H1 (cell line): ENCODE measurements around the gene BLOC1S4. TPM values are rescaled to one million over a fixed set of nuclear protein-coding genes. Genes with fewer than 3 reads are reported as not detected.

Experiments
- CTCF ChIA-PET: fragments of 300-600 bp; sonication (Branson Sonifier 250); formaldehyde crosslinking; loops from one replicate; lab custom pipeline; 2021; ENCODE audit not compliant: partially characterized antibody; lab: Charles Lee
- POLR2A ChIA-PET: fragments of 300-600 bp; sonication (Branson Sonifier 250); formaldehyde crosslinking; loops from one replicate; lab custom pipeline; 2021; ENCODE audit warnings: inconsistent platforms; ENCODE audit not compliant: partially characterized antibody; lab: Charles Lee
- DNase-seq, 2 experiments: peaks; one replicate each; pipeline versions ENCODE4 v3.0.0 to v3.0.0-alpha.2; 2010 to 2022; ENCODE audit warnings: low spot score in 2 of 2, low read depth in 1 of 2, mixed read lengths in 1 of 2
- FAIRE-seq: peaks from 2 replicates; lab custom pipeline; 2011; peaks lifted over from hg19 to GRCh38; lab: Jason Lieb, UNC
- H2AFZ ChIP-seq: 2 replicates; pipeline ENCODE4 v1.8.1; 2012; ENCODE audit warnings: low read length, inconsistent platforms
- H2AK5ac ChIP-seq: 2 replicates; pipeline ENCODE4 v1.6.1; 2013; ENCODE audit warnings: low read depth, low read length
- H2BK120ac ChIP-seq: replicated peaks from 2 replicates; pipeline ENCODE3; 2013; ENCODE audit warnings: low read depth, low read length, inconsistent platforms
- H2BK12ac ChIP-seq: 2 replicates; pipeline ENCODE4 v1.6.1; 2013; ENCODE audit warnings: low read depth, low read length
- H2BK15ac ChIP-seq: 2 replicates; pipeline ENCODE4 v1.6.1; 2013; ENCODE audit warnings: low read length
- H2BK20ac ChIP-seq: 2 replicates; pipeline ENCODE4 v1.6.1; 2013; ENCODE audit warnings: low read length
- H2BK5ac ChIP-seq: 2 replicates; pipeline ENCODE4 v1.6.1; 2013; ENCODE audit warnings: low read depth, low read length
- H3K14ac ChIP-seq: 2 replicates; pipeline ENCODE4 v1.6.1; 2013; ENCODE audit warnings: inconsistent platforms; ENCODE audit not compliant: insufficient read length
- H3K18ac ChIP-seq: 2 replicates; pipeline ENCODE4 v1.6.1; 2013; ENCODE audit warnings: low read length; ENCODE audit errors: extremely low read depth
- H3K23ac ChIP-seq: 2 replicates; pipeline ENCODE4 v1.6.1; 2013; ENCODE audit warnings: inconsistent platforms; ENCODE audit not compliant: insufficient read length
- H3K23me2 ChIP-seq: 2 replicates; pipeline ENCODE4 v1.6.1; 2013; ENCODE audit warnings: low read depth, low read length
- H3K27ac ChIP-seq: 2 replicates; pipeline ENCODE4 v1.6.1; 2011; ENCODE audit warnings: low read depth, low read length, inconsistent platforms
- H3K27me3 ChIP-seq, 4 experiments: replicated peaks in 1 of 4; 1 replicate in 1 of 4; 2 replicates in 3 of 4; pipeline versions ENCODE4 v1.6.1 to v1.8.1; 2011 to 2013; ENCODE audit warnings: low read length in 3 of 4, mild to moderate bottlenecking in 3 of 4, inconsistent platforms in 2 of 4, mixed read lengths in 2 of 4, moderate library complexity in 1 of 4; ENCODE audit not compliant: control insufficient read depth in 3 of 4, insufficient read depth in 3 of 4; ENCODE audit errors: extremely low read depth in 1 of 4
- H3K36me3 ChIP-seq, 4 experiments: 2 replicates each; pipeline versions ENCODE4 v1.6.1 to v1.8.1; 2011 to 2013; ENCODE audit warnings: mild to moderate bottlenecking in 4 of 4, low read length in 3 of 4, moderate library complexity in 2 of 4, control low read depth in 1 of 4, inconsistent platforms in 1 of 4; ENCODE audit not compliant: insufficient read depth in 4 of 4, control insufficient read depth in 2 of 4
- H3K4ac ChIP-seq: replicated peaks from 2 replicates; pipeline ENCODE3; 2013; ENCODE audit warnings: low read length, low read depth, mixed read lengths, inconsistent platforms; ENCODE audit not compliant: insufficient read length
- H3K4me1 ChIP-seq, 4 experiments: replicated peaks in 1 of 4; 1 replicate in 1 of 4; 2 replicates in 3 of 4; pipeline versions ENCODE4 v1.6.1 to v1.8.1; 2011 to 2013; ENCODE audit warnings: low read length in 3 of 4, inconsistent platforms in 2 of 4, mixed read lengths in 1 of 4; ENCODE audit not compliant: insufficient read depth in 4 of 4, control insufficient read depth in 3 of 4
- H3K4me2 ChIP-seq, 2 experiments: 2 replicates each; pipeline versions ENCODE4 v1.6.1 to v1.8.1; 2011 to 2013; ENCODE audit warnings: low read depth in 2 of 2, low read length in 2 of 2, control low read depth in 1 of 2, inconsistent platforms in 1 of 2, mild to moderate bottlenecking in 1 of 2; ENCODE audit not compliant: insufficient read depth in 1 of 2
- H3K4me3 ChIP-seq, 4 experiments: fragments of 200-600, 300-600 bp in 1 of 4; sonication (generic), shearing (Covaris generic), sonication (Bioruptor Twin) in 1 of 4; 2 replicates each; pipeline versions ENCODE4 v1.5.1 to v1.8.1; 2011 to 2016; ENCODE audit warnings: low read length in 4 of 4, low read depth in 3 of 4, control low read depth in 2 of 4, inconsistent platforms in 2 of 4, mild to moderate bottlenecking in 2 of 4, mixed read lengths in 1 of 4, moderate library complexity in 1 of 4; ENCODE audit not compliant: insufficient read depth in 2 of 4; ENCODE audit errors: extremely low read depth in 1 of 4
- H3K56ac ChIP-seq: replicated peaks from 2 replicates; pipeline ENCODE3; 2013; ENCODE audit warnings: low read depth, mild to moderate bottlenecking, mixed read lengths, low read length, inconsistent platforms; ENCODE audit not compliant: insufficient read length
- H3K79me1 ChIP-seq: 2 replicates; pipeline ENCODE4 v1.6.1; 2013; ENCODE audit warnings: low read depth, low read length, control low read depth
- H3K79me2 ChIP-seq, 2 experiments: 2 replicates each; pipeline versions ENCODE4 v1.6.1 to v1.8.1; 2012 to 2013; ENCODE audit warnings: low read length in 2 of 2, mild to moderate bottlenecking in 2 of 2, inconsistent platforms in 1 of 2; ENCODE audit not compliant: insufficient read depth in 2 of 2, control insufficient read depth in 1 of 2
- H3K9ac ChIP-seq, 4 experiments: replicated peaks in 1 of 4; 1 replicate in 1 of 4; 2 replicates in 3 of 4; pipeline versions ENCODE4 v1.6.1 to v1.8.1; 2011 to 2013; ENCODE audit warnings: low read depth in 3 of 4, low read length in 3 of 4, control low read depth in 2 of 4, mild to moderate bottlenecking in 2 of 4, moderate library complexity in 2 of 4, inconsistent platforms in 1 of 4; ENCODE audit errors: extremely low read depth in 1 of 4
- H3K9me3 ChIP-seq, 2 experiments: 2 replicates each; pipeline versions ENCODE4 v1.6.1 to v1.8.1; 2012 to 2013; ENCODE audit warnings: mild to moderate bottlenecking in 2 of 2, moderate library complexity in 2 of 2, control low read depth in 1 of 2, inconsistent platforms in 1 of 2, low read depth in 1 of 2, low read length in 1 of 2, mixed read lengths in 1 of 2; ENCODE audit not compliant: insufficient read depth in 2 of 2
- H4K20me1 ChIP-seq, 2 experiments: replicated peaks in 1 of 2; 2 replicates each; pipeline versions ENCODE3 to v1.8.1; 2011 to 2013; ENCODE audit warnings: inconsistent platforms in 2 of 2, low read length in 2 of 2, mild to moderate bottlenecking in 1 of 2; ENCODE audit not compliant: insufficient read depth in 2 of 2, control insufficient read depth in 1 of 2
- H4K5ac ChIP-seq: 2 replicates; pipeline ENCODE4 v1.6.1; 2013; ENCODE audit warnings: low read length, low read depth, mixed read lengths, inconsistent platforms; ENCODE audit not compliant: insufficient read length
- H4K8ac ChIP-seq: 2 replicates; pipeline ENCODE4 v1.8.0; 2013; ENCODE audit warnings: mild to moderate bottlenecking, moderate library complexity, low read length, inconsistent platforms; ENCODE audit not compliant: insufficient read depth; ENCODE audit errors: extremely low read depth
- H4K91ac ChIP-seq: replicated peaks from 2 replicates; pipeline ENCODE3; 2013; ENCODE audit warnings: low read length, mixed read lengths, inconsistent platforms; ENCODE audit not compliant: insufficient read length
- CHD2 ChIP-seq: IDR thresholded peaks from 2 replicates; pipeline ENCODE4 v1.6.1; 2012; ENCODE audit warnings: low read length, improper control_type of control experiment
- CTBP2 ChIP-seq: IDR thresholded peaks from 2 replicates; pipeline ENCODE4 v1.7.0; 2011; ENCODE audit warnings: borderline replicate concordance, mild to moderate bottlenecking, moderate library complexity, mixed read lengths, low read length; ENCODE audit not compliant: insufficient read depth, insufficient read length
- EGR1 ChIP-seq: IDR thresholded peaks from 2 replicates; pipeline ENCODE4 v1.6.1; 2011; ENCODE audit warnings: low read depth, low read length, borderline replicate concordance
- SIX5 ChIP-seq: IDR thresholded peaks from 2 replicates; pipeline ENCODE4 v1.6.1; 2011; ENCODE audit warnings: mild to moderate bottlenecking, low read depth, low read length
- SRF ChIP-seq: IDR thresholded peaks from 2 replicates; pipeline ENCODE4 v1.6.1; 2011; ENCODE audit warnings: mild to moderate bottlenecking, low read depth, low read length, moderate library complexity
- WGBS, 2 experiments: shearing (Covaris generic) in 1 of 2; methylation state at CpG; one replicate each; pipeline versions ENCODE4 v1.1.6 to v1.1.7; 2013 to 2015; ENCODE audit warnings: low lambda C conversion rate in 2 of 2, mixed read lengths in 2 of 2, inconsistent platforms in 1 of 2, low coverage in 1 of 2, missing lambda C conversion rate in 1 of 2; ENCODE audit not compliant: insufficient replicate concordance in 2 of 2, insufficient coverage in 1 of 2, insufficient read length in 1 of 2; ENCODE audit errors: extremely low coverage in 1 of 2, missing lambda C conversion rate in 1 of 2; 5-methylcytosine and 5-hydroxymethylcytosine counted together
- polyA plus RNA-seq, 7 experiments: library from polyadenylated mRNA; depleted of rRNA in 3 of 7; stranded (reverse) in 5 of 7; unstranded in 2 of 7; fragments of >200 nt in 5 of 7; fragments of 200-250 nt in 2 of 7; gene quantifications; 1 replicate in 5 of 7; 2 replicates in 1 of 7; 4 replicates in 1 of 7; pipeline versions ENCODE4 v1.2.1 to v1.2.3, GENCODE V29; 2011 to 2013; ENCODE audit warnings: missing spikeins in 2 of 7, mixed read lengths in 2 of 7
- total RNA-seq: library from RNA; stranded (reverse); fragmentation: NEBNext Ultra II Directional; extraction: Animal tissue kit (Norgen Biotek cat#: 25700); gene quantifications from 2 replicates; pipeline ENCODE4 v1.2.1, GENCODE V29; 2021

BLOC1S4 gene
- total and polyA plus RNA-seq, 2 of the 8 experiments (the other 6 are each of a cell fraction or from before 2014, with no cell fraction given): 19.1 to 27.8 TPM

DNA sequence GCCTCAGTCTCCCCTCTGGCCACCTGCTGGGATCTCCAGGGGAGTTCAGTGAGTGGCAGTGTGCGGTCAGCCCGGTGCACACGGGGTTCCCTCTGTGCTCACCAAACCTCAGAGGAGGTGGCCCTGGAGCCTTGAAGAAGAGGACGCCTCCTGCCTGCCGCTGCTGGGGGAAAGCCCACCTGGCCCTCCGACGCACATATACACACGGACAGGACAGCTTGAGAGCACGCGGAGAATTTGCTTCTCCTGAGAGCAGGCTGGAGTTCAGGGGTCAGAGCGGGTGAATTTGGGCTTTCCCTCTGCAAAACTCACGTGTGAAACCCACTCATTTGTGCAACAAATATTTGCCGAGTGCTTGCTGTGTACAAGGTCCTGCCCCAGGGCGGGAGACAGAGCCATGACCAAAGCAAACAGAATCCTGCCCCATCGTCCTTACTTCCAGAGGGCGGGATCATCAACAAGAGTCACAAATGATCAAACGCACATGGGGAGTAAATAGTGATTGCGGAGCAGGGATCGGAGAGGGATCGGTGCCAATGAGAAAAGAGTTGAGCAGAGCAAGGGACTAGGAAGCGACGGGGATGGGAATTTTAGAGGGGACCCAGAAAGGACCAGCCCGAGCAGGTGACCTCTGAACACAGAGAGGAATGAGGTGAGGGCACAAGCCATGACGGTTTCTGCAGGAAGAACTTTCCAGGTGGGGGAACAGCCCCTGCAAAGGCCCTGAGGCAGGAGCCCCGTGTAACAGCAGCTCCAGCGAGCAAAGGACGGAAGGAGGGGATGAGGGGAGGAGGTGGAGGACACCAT is 17.6 kb downstream of the BLOC1S4 start:
- H4K5ac ChIP-seq: no peak overlapping the region
- H3K18ac ChIP-seq: no peak overlapping the region
- H3K27me3 ChIP-seq: no peaks in the 10 kb centered on the region
- no peak overlapping the region for H3K4me3 ChIP-seq
- no peak overlapping the region for H2BK20ac ChIP-seq
- H2AK5ac ChIP-seq: no peak overlapping the region
- no peak for FAIRE-seq
- ChIA-PET CTCF (interaction anchor here (1.1 to 1.8 kb wide), 2 partner anchors 35 to 140 kb away, joined by 4 to 7 read pairs; no protein-coding TSS in a partner anchor), POLR2A (no interaction called here)
- no peak overlapping the region for H3K14ac ChIP-seq
- no peak overlapping the region for H3K56ac ChIP-seq
- no peak overlapping the region for H4K8ac ChIP-seq
- no peak for DNase-seq
- TF ChIP-seq CTBP2 (no peak), SIX5 (no peak), CHD2 (no peak), EGR1 (no peak), SRF (no peak)
- no peak overlapping the region for H3K4me2 ChIP-seq
- H3K79me1 ChIP-seq: no peaks in the 10 kb centered on the region
- no peak overlapping the region for H2BK5ac ChIP-seq
- H3K23ac ChIP-seq: no peak overlapping the region
- no peak overlapping the region for H3K27ac ChIP-seq
- H3K36me3 ChIP-seq: no peaks in the 10 kb centered on the region
- H3K79me2 ChIP-seq: no peaks in the 10 kb centered on the region
- H3K9ac ChIP-seq: no peak overlapping the region
- H3K9me3 ChIP-seq: no peaks in the 10 kb centered on the region
- H4K91ac ChIP-seq: no peak overlapping the region
- 89% methylated on average over 27 of the region's 27 CpGs; no CpG with 5 or more reads in 1 of the 2 experiments for WGBS, 2 experiments
- no peak overlapping the region for H2BK12ac ChIP-seq
- H3K4me1 ChIP-seq: peaks cover 0 to 4% (median 2%) of the 10 kb centered on the region in 4 experiments; a peak in 4 of 7 replicates
- no peak overlapping the region for H3K4ac ChIP-seq
- H2AFZ ChIP-seq: peak overlapping the region; percentile 62; the same call in 1 of the 2 replicates
- no peak overlapping the region for H2BK120ac ChIP-seq
- H3K23me2 ChIP-seq: no peaks in the 10 kb centered on the region
- no peaks in the 10 kb centered on the region for H4K20me1 ChIP-seq
- H2BK15ac ChIP-seq: no peak overlapping the region
